ENCODE measurements around the gene ARL13A. TPM values are rescaled to one million over a fixed set of nuclear protein-coding genes. Genes with fewer than 3 reads are reported as not detected.

Gene ARL13A
- total and polyA plus RNA-seq, 12 donors = not detected

DNA sequence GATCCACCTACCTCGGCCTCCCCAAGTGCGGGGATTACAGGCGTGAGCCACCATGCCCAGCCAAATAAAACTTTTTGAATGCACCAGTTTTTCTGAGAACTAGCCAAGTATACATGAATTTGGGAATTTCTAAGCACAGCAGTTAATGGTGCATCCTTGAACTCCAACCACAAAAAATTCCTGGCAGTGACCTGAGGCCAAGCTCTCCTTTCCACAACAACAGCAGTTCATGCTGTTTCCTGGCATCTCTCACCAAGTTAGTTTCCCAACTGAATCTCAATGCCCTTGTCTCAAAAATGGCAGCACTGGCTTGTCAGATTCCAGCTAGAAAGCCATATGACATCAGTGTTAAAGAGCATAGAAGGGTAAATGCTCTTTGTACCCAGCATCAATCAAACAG is 24.9 kb upstream of the ARL13A start:
- Histone ChIP-seq H3K9me3 (no peaks in the 10 kb centered on the region), H3K36me3 (no peaks in the 10 kb centered on the region), H3K4me1 (no peaks in the 10 kb centered on the region), H3K27ac (no peak overlapping the region), H3K27me3 (peaks cover 0 to 4% (median 0%) of the 10 kb centered on the region in 7 donors), H3K4me3 (no peak overlapping the region)
- ATAC-seq = no peak
- intact Hi-C loops (cut with DNase I) = no loop called here
- 92 to 100% methylated on average over 3 of the region's 3 CpGs for WGBS, 2 donors
- TF ChIP-seq, protein P1, sequence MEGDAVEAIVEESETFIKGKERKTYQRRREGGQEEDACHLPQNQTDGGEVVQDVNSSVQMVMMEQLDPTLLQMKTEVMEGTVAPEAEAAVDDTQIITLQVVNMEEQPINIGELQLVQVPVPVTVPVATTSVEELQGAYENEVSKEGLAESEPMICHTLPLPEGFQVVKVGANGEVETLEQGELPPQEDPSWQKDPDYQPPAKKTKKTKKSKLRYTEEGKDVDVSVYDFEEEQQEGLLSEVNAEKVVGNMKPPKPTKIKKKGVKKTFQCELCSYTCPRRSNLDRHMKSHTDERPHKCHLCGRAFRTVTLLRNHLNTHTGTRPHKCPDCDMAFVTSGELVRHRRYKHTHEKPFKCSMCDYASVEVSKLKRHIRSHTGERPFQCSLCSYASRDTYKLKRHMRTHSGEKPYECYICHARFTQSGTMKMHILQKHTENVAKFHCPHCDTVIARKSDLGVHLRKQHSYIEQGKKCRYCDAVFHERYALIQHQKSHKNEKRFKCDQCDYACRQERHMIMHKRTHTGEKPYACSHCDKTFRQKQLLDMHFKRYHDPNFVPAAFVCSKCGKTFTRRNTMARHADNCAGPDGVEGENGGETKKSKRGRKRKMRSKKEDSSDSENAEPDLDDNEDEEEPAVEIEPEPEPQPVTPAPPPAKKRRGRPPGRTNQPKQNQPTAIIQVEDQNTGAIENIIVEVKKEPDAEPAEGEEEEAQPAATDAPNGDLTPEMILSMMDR (IDR thresholded peaks at IDR 0.05) = no peak
- no peak for DNase-seq

DNA sequence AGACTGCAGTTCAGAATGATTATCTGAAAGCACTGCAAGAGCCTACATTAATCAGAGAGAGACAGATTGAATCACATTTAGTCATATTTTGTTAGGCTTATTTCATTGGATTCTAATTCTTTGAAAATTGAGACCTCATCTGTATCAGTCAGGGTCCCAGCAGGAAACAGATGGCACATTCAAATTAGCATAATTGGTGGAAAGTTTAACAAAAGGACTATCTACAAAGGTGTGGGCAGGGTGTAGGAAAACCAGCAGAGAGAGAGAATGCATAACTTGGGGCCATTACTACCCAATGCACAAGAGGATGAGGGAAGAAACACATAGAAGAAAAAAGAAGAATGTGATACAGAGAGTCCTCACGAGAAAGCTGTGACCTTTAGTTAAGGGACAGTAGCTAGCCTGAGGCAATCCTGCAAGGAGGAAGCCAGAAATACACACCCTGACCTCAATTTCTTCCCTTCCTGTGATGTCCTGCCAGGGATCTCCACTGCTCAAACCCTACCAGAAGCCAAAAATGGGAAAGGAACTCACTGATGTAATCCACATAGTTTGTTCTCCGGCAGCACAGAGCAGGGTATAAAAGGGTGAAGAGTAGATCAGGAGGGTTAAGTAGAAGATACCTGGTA is 23.1 kb upstream of the ARL13A start:
- 34 to 61% methylated on average over 2 of the region's 2 CpGs for WGBS, 2 donors
- ATAC-seq = no peak
- Histone ChIP-seq H3K4me1 (no peaks in the 10 kb centered on the region), H3K36me3 (no peaks in the 10 kb centered on the region), H3K27ac (no peak overlapping the region), H3K4me3 (no peak overlapping the region), H3K9me3 (no peaks in the 10 kb centered on the region), H3K27me3 (peaks cover 0 to 7% (median 0%) of the 10 kb centered on the region in 7 donors)
- TF ChIP-seq, protein P1 (IDR thresholded peaks at IDR 0.05) = no peak
- no peak for DNase-seq
- intact Hi-C loops (cut with DNase I) = no loop called here

DNA sequence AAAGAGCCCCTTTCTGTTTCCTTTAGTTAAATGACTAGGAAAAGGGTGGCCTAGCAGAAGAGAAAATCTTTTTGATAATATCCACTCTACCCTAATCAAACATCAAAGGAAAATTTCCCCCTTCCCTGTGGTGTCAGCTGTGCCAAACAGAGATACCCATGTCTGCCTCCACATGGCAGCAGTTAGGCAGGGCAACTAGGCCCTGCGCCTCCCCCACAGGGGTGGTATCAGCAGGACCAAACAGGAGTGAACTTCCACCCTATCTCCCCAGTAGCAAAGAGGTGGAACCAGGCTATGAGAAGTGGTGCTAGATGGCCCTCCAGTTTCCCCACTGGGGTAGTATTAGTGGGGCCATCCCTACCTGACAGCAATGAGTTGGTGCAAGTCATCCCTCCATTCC is 21.0 kb upstream of the ARL13A start:
- no peaks in the 10 kb centered on the region for H3K9me3 ChIP-seq
- DNase-seq (no peak), ATAC-seq (no peak)
- 95 to 100% methylated on average over 1 of the region's 1 CpG for WGBS, 2 donors
- H3K4me3 ChIP-seq = no peak overlapping the region
- peaks cover 0 to 8% (median 0%) of the 10 kb centered on the region in 7 donors for H3K27me3 ChIP-seq
- H3K36me3 ChIP-seq = no peaks in the 10 kb centered on the region
- intact Hi-C loops (cut with DNase I) = no loop called here
- no peaks in the 10 kb centered on the region for H3K4me1 ChIP-seq
- H3K27ac ChIP-seq = no peak overlapping the region
- TF ChIP-seq, protein P1 (IDR thresholded peaks at IDR 0.05) = no peak

DNA sequence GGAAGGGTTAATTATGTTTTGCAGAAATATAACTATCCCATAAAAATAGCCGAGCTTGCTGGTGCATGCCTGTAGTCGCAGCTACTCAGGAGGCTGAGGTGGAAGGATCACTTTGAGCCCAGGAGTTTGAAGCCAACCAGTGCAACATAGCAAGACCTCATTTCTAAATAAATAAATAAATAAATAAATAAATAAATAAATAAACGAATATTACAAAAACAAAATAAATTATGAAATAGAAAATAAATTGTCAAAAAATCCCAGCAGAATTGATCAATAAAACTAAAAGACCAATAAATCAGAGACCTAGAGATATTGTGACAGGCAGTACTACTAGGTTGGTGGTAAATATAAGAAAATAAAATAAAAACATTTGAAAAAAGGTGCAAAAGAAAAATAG is 6.7 kb upstream of the ARL13A start:
- TF ChIP-seq, protein P1 (IDR thresholded peaks at IDR 0.05) = no peak
- H3K9me3 ChIP-seq = peaks cover 0 to 6% (median 0%) of the 10 kb centered on the region in 11 donors
- DNase-seq (no peak), ATAC-seq (no peak)
- H3K4me1 ChIP-seq = no peaks in the 10 kb centered on the region
- intact Hi-C loops (cut with DNase I) = no loop called here
- H3K27ac ChIP-seq = no peak overlapping the region
- no peak overlapping the region for H3K4me3 ChIP-seq
- no peaks in the 10 kb centered on the region for H3K36me3 ChIP-seq
- no peaks in the 10 kb centered on the region for H3K27me3 ChIP-seq
- 84 to 88% methylated on average over 3 of the region's 3 CpGs for WGBS, 2 donors

Measured in heart right ventricle (tissue), 16 donors.